ENCODE measurements around the gene TNFRSF19. TPM values are rescaled to one million over a fixed set of nuclear protein-coding genes. Genes with fewer than 3 reads are reported as not detected.

Gene TNFRSF19
- total RNA-seq, 2 experiments from 2014 or later = not detected

DNA sequence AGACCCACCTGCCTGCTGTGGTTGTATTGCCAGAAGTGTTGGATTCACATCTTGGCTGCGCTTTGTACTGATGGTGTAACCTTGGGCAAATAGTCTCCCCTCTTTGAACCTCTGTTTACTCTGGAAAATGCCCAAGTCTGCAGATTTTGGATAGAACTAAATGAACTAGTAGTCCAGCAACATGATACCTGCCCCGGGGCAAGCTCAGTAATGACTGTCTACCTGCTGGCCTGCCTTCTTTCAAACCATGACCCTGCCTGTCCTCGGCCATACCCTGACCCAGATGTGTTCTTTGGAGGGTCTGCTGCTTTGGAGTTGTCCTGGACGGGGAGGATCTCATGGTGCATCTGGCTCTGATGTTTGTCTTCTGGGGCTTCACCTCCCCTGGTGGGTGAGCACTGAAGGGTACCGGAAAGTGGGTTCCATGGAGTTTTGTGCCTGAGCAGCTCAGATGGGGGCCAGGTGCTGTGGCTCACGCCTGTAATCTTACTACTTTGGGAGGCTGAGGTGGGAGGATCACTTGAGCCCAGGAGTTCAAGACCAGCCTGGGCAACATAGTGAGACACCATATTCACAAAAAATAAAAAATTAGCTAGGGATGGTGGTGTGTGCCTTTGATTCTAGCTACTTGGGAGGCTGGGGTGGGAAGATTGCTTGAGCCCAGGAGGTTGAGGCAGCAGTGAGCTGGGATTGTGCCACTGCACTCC lies 59.5 kb downstream of the TNFRSF19 start:
- DNase-seq (ENCODE audit: low spot score) = no peak
- Histone ChIP-seq H3K4me1 (ENCODE audit: insufficient read depth, low read length, poor library complexity, severe bottlenecking) (no peaks in the 10 kb centered on the region), H2AFZ (ENCODE audit: low read length) (no peak overlapping the region), H3K79me2 (ENCODE audit: insufficient read depth, low read depth, low read length) (no peaks in the 10 kb centered on the region), H3K9me2 (ENCODE audit: insufficient read depth, low read length) (no peaks in the 10 kb centered on the region), H4K20me1 (ENCODE audit: insufficient read depth, low read length) (0 out of 2 replicates have a peak, but pooled peaks cover 5% of the 10 kb centered on the region), H3K36me3 (ENCODE audit: insufficient read depth, low read length) (no peaks in the 10 kb centered on the region), H3K27ac (ENCODE audit: low read depth, low read length, poor library complexity, severe bottlenecking) (no peak overlapping the region), H3K4me3 (ENCODE audit: low read depth, low read length, poor library complexity, severe bottlenecking) (no peak overlapping the region), H3K9me3 (ENCODE audit: low read length) (no peaks in the 10 kb centered on the region), H3K4me2 (ENCODE audit: low read length) (no peak overlapping the region)
- intact Hi-C loops (cut with micrococcal nuclease; ENCODE audit: unreplicated experiment) = no loop called here
- TF ChIP-seq, protein P1, sequence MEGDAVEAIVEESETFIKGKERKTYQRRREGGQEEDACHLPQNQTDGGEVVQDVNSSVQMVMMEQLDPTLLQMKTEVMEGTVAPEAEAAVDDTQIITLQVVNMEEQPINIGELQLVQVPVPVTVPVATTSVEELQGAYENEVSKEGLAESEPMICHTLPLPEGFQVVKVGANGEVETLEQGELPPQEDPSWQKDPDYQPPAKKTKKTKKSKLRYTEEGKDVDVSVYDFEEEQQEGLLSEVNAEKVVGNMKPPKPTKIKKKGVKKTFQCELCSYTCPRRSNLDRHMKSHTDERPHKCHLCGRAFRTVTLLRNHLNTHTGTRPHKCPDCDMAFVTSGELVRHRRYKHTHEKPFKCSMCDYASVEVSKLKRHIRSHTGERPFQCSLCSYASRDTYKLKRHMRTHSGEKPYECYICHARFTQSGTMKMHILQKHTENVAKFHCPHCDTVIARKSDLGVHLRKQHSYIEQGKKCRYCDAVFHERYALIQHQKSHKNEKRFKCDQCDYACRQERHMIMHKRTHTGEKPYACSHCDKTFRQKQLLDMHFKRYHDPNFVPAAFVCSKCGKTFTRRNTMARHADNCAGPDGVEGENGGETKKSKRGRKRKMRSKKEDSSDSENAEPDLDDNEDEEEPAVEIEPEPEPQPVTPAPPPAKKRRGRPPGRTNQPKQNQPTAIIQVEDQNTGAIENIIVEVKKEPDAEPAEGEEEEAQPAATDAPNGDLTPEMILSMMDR (conservative IDR thresholded peaks at IDR 0.05; ENCODE audit: low read length) = no peak
- TF ChIP-seq EZH2phosphoT487 (IDR thresholded peaks at IDR 0.05; ENCODE audit: borderline replicate concordance, low read depth, low read length) = no peak
- CTCF ChIA-PET (ENCODE audit: unreplicated experiment) = no interaction called here
- BruUV-seq (replicated peaks) = no TSS peak
- POLR2A ChIA-PET = interaction anchor here (0.6 to 1.1 kb wide), 2 partner anchors 44 to 260 kb away, joined by 4 to 6 read pairs; no protein-coding TSS in a partner anchor

DNA sequence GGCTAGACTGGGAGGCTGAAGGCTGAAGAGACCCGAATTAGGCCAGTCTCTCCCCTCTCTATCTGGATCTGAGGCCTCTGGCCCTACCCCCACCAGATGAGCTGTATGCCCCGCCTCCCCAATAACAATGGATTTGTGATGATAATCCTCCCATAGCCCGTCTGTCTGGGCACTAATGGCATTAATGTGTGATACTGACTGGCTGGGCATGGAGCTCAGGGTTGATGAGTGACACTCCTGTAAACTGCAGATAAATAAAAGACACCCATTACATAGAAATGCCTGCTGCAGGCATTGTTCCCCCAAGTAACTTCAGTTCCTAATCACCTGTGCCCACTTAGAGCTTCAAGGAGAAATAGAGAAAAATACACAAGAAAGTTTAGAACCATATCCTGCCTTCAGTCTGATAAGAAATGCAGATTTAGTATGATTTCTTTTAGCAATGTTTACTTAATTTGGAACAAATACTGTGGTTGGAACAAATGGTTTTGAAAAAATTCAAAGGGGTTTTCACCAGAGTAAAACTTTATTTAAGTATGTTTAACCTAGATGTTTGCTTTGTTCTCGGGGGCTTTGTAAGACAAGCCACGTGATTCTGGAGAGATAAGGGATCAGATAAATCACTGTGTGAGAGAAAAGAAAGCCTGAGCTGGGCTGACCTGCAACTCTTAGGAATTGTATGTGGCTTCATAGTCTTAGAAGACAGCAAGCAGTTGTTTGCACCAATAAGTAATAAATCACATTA lies 60.3 kb downstream of the TNFRSF19 start:
- Histone ChIP-seq H3K9me2 (ENCODE audit: insufficient read depth, low read length) (no peaks in the 10 kb centered on the region), H3K4me3 (ENCODE audit: low read depth, low read length, poor library complexity, severe bottlenecking) (no peak overlapping the region), H3K4me1 (ENCODE audit: insufficient read depth, low read length, poor library complexity, severe bottlenecking) (no peaks in the 10 kb centered on the region), H3K9me3 (ENCODE audit: low read length) (no peaks in the 10 kb centered on the region), H3K27ac (ENCODE audit: low read depth, low read length, poor library complexity, severe bottlenecking) (no peak overlapping the region), H2AFZ (ENCODE audit: low read length) (no peak overlapping the region), H3K79me2 (ENCODE audit: insufficient read depth, low read depth, low read length) (no peaks in the 10 kb centered on the region), H3K36me3 (ENCODE audit: insufficient read depth, low read length) (no peaks in the 10 kb centered on the region), H4K20me1 (ENCODE audit: insufficient read depth, low read length) (0 out of 2 replicates have a peak, but pooled peaks cover 5% of the 10 kb centered on the region), H3K4me2 (ENCODE audit: low read length) (no peak overlapping the region)
- no TSS peak for BruUV-seq (replicated peaks)
- TF ChIP-seq, protein P1 (conservative IDR thresholded peaks at IDR 0.05; ENCODE audit: low read length) = no peak
- no peak for TF ChIP-seq EZH2phosphoT487 (IDR thresholded peaks at IDR 0.05; ENCODE audit: borderline replicate concordance, low read depth, low read length)
- ChIA-PET POLR2A (no interaction called here), CTCF (ENCODE audit: unreplicated experiment) (no interaction called here)
- intact Hi-C loops (cut with micrococcal nuclease; ENCODE audit: unreplicated experiment) = no loop called here
- no peak for DNase-seq (ENCODE audit: low spot score)

All from OCI-LY7 (cell line).